Keratinocyte (primary cell): ENCODE data around the gene HCAR2.

Experiments used
- CTCF ChIP-seq, 3 experiments: IDR thresholded peaks in 1 of 3; conservative IDR thresholded peaks in 1 of 3; optimal IDR thresholded peaks in 1 of 3; 2 replicates in 2 of 3; 3 replicates in 1 of 3; pipeline versions ENCODE3 to v1.5.1; 2011; ENCODE audit warnings: low read length in 3 of 3, mild to moderate bottlenecking in 3 of 3, moderate library complexity in 2 of 3, control low read depth in 1 of 3, inconsistent platforms in 1 of 3; ENCODE audit not compliant: insufficient read depth in 2 of 3; ENCODE audit errors: extremely low read depth in 1 of 3
- EZH2 ChIP-seq: IDR thresholded peaks from one replicate; pipeline ENCODE4 v1.6.1; 2012; ENCODE audit warnings: inconsistent platforms, mild to moderate bottlenecking, low read length, moderate library complexity

DNA sequence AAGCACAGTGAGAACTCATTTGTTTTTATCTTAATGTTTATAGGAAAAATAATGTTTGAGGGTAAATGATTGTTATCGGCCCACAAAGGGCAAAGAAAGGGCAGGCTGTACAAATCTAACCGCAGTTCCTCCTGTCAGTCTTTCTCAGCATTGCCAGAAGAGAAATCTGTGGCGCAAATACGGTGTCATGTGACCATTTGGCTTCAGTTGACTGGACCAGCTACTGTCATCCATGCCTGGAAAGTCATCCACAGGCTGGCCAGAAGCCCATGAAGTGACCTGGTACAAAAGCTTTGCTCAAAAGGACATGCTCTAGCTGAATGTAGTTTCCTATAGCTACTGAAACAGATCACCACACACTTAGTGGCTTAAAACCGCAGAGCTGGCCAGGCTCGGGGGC, 43.6 kb downstream of the HCAR2 start:
- TF ChIP-seq EZH2 (no peak), CTCF (optimal IDR thresholded peaks at IDR 0.05 in 1 of 3, IDR thresholded peaks at IDR 0.05 in 1 of 3, conservative IDR thresholded peaks at IDR 0.05 in 1 of 3; ENCODE audit: extremely low read depth in 1 of 3, insufficient read depth in 2 of 3, low read length in 3 of 3) (no peak)
